OCI-LY7 (cell line): ENCODE data around the gene SMARCAL1.

Source experiments
- EZH2phosphoT487 ChIP-seq: fragments of 200-600 bp; sonication (generic); IDR thresholded peaks from 2 replicates; pipeline ENCODE4 v1.6.1; 2018; ENCODE audit warnings: low read depth, borderline replicate concordance, mild to moderate bottlenecking, mixed run types, antibody characterized with exemption, low read length, moderate library complexity, mixed read lengths
- TF ChIP-seq, protein P1 (sequence below): fragments of 200-600 bp; sonication (generic); conservative IDR thresholded peaks from 2 replicates; pipeline ENCODE4 v1.5.1; 2014; ENCODE audit warnings: mild to moderate bottlenecking, antibody characterized with exemption, low read length, moderate library complexity, mixed read lengths

DNA sequence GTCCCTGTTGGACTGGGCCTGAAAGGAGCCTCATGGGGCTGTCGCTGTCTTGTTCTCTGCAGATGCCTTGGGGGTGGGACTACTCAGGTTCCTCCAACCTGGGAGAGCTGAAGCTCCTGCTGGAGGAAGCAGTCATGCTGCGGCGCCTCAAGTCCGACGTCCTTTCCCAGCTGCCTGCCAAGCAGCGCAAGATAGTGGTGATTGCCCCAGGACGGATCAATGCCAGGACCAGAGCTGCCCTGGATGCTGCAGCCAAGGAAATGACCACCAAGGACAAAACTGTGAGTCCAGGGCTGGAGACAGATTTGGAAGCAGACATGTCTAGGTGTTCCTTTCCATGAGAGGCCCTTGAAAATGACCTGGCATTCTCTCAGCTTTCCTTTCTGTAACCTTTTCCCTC is 38.5 kb downstream of the SMARCAL1 start:
- TF ChIP-seq, protein P1, sequence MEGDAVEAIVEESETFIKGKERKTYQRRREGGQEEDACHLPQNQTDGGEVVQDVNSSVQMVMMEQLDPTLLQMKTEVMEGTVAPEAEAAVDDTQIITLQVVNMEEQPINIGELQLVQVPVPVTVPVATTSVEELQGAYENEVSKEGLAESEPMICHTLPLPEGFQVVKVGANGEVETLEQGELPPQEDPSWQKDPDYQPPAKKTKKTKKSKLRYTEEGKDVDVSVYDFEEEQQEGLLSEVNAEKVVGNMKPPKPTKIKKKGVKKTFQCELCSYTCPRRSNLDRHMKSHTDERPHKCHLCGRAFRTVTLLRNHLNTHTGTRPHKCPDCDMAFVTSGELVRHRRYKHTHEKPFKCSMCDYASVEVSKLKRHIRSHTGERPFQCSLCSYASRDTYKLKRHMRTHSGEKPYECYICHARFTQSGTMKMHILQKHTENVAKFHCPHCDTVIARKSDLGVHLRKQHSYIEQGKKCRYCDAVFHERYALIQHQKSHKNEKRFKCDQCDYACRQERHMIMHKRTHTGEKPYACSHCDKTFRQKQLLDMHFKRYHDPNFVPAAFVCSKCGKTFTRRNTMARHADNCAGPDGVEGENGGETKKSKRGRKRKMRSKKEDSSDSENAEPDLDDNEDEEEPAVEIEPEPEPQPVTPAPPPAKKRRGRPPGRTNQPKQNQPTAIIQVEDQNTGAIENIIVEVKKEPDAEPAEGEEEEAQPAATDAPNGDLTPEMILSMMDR, result no peak
- TF ChIP-seq EZH2phosphoT487, result no peak
